IPS-18c (cell line): ENCODE measurements around the gene PHLDA1.

ENCODE experiments used
- H3K4me3 ChIP-seq: 2 replicates; pipeline ENCODE4 v1.7.0; 2013; ENCODE audit warnings: low read depth, mild to moderate bottlenecking, low read length, moderate library complexity; ENCODE audit not compliant: insufficient read depth
- H3K9me3 ChIP-seq: one replicate; pipeline ENCODE4 v1.6.1; 2013; ENCODE audit warnings: mild to moderate bottlenecking, low read length, moderate library complexity; ENCODE audit not compliant: control insufficient read depth, insufficient read depth

PHLDA1 gene

GRCh38 chr12:75981247-75982168 is 50.1 kb downstream of the PHLDA1 start:
- no peaks in the 10 kb centered on the region for H3K9me3 ChIP-seq

GRCh38 chr12:75979181-75979580 is 52.4 kb downstream of the PHLDA1 start:
- H3K9me3 ChIP-seq: no peaks in the 10 kb centered on the region
- H3K4me3 ChIP-seq: no peak overlapping the region

More at GRCh38 chr12:75981247-75982168, 50.1 kb downstream of the PHLDA1 start:
- H3K4me3 ChIP-seq: no peak overlapping the region

GRCh38 chr12:75978677-75979076 is 52.9 kb downstream of the PHLDA1 start:
- Histone ChIP-seq H3K4me3 (no peak overlapping the region), H3K9me3 (no peaks in the 10 kb centered on the region)

- H3K4me3 ChIP-seq: no peak overlapping the region
- H3K9me3 ChIP-seq: no peaks in the 10 kb centered on the region
These were observed 53.5 kb downstream of the PHLDA1 start for GRCh38 chr12:75977952-75978671.

- no peaks in the 10 kb centered on the region for H3K9me3 ChIP-seq
- H3K4me3 ChIP-seq: no peak overlapping the region
These were observed 54.0 kb downstream of the PHLDA1 start for GRCh38 chr12:75977590-75977951.

- H3K4me3 ChIP-seq: no peak overlapping the region
- H3K9me3 ChIP-seq: no peaks in the 10 kb centered on the region
These were observed 54.7 kb downstream of the PHLDA1 start for GRCh38 chr12:75976913-75977312.

- H3K4me3 ChIP-seq: no peak overlapping the region
- H3K9me3 ChIP-seq: no peaks in the 10 kb centered on the region
These were observed 55.5 kb downstream of the PHLDA1 start for GRCh38 chr12:75976113-75976512.

GRCh38 chr12:75975702-75976101 is 55.9 kb downstream of the PHLDA1 start:
- Histone ChIP-seq H3K4me3 (no peak overlapping the region), H3K9me3 (no peaks in the 10 kb centered on the region)
